Measurements from ENCODE around the gene AFG1L. TPM values are rescaled to one million over a fixed set of nuclear protein-coding genes. Genes with fewer than 3 reads are reported as not detected.

The AFG1L gene
- total and polyA plus RNA-seq, 4 donors: 2.7 to 2.8 (median 2.7) TPM

DNA sequence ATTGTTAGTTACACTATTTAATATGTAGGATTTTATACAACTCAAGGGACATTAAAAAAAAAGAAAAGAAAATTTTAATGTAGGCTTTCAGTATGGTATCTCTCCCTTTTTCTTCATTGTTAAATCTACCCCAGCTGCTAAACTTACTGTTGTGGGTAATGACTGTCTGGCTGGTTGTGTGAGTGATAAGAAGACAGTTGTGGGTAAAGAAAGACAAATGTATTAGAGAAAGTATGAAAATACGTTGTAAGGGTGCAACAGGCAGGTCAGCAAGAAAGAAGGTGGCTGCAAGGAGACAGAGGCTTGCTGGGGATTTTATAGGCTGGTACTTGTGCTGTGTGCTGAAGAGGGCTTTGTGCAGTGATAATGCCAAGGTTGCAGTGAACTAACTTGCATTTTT lies 174.5 kb downstream of the AFG1L start:
- no peak for DNase-seq (ENCODE audit: low spot score)
- no peaks in the 10 kb centered on the region for H3K27me3 ChIP-seq (ENCODE audit: control insufficient read depth in 4 of 4, insufficient read depth in 4 of 4, low read length in 3 of 4)
- 95% methylated on average over 1 of the region's 1 CpG for WGBS

DNA sequence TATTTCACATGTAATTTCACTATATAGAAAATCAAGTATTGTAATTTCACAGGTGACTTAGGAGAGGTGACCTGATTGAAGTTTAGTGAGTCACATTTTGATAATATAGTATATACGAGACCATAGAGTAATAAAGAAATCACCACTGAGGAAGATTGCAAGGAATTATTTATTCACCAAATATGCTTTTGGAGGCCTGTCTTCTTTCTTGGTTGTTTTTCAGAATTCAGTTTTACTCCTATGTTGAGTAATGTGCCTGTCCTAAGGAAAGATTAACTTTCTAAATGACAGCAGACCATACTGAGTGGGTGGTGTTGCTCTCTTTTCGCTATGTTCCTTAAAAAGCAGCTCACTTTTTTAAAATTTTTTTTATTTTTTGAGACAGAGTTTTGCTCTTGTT lies 178.3 kb downstream of the AFG1L start:
- no peaks in the 10 kb centered on the region for H3K4me1 ChIP-seq (ENCODE audit: control insufficient read depth in 4 of 4, insufficient read depth in 4 of 4, low read length in 3 of 4)
- TF ChIP-seq NR2F2 (IDR thresholded peaks at IDR 0.05) (no peak), HNF4A (conservative IDR thresholded peaks at IDR 0.05) (no peak), REST (IDR thresholded peaks at IDR 0.05) (no peak), TAF1 (conservative IDR thresholded peaks at IDR 0.05) (no peak), CTCF (IDR thresholded peaks at IDR 0.05; ENCODE audit: low read depth, low read length, missing input control) (no peak), JUND (IDR thresholded peaks at IDR 0.05) (no peak), SP1 (IDR thresholded peaks at IDR 0.05) (no peak), RAD21 (IDR thresholded peaks at IDR 0.05) (no peak), GABPA (IDR thresholded peaks at IDR 0.05 in 1 of 2, conservative IDR thresholded peaks at IDR 0.05 in 1 of 2) (no peak), FOXA1 (IDR thresholded peaks at IDR 0.05) (no peak), HNF4G (IDR thresholded peaks at IDR 0.05) (no peak)
- TF ChIP-seq, protein P1, sequence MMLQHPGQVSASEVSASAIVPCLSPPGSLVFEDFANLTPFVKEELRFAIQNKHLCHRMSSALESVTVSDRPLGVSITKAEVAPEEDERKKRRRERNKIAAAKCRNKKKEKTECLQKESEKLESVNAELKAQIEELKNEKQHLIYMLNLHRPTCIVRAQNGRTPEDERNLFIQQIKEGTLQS (IDR thresholded peaks at IDR 0.05): no peak
- TF ChIP-seq, protein P2, sequence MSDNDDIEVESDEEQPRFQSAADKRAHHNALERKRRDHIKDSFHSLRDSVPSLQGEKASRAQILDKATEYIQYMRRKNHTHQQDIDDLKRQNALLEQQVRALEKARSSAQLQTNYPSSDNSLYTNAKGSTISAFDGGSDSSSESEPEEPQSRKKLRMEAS (IDR thresholded peaks at IDR 0.05): no peak
- no peak for DNase-seq (ENCODE audit: low spot score)
- WGBS: 95% methylated on average over 2 of the region's 2 CpGs
- H3K27ac ChIP-seq (ENCODE audit: low read depth in 1 of 2, low read length in 2 of 2): no peak overlapping the region
- no peaks in the 10 kb centered on the region for H3K9me3 ChIP-seq (ENCODE audit: control insufficient read depth in 4 of 4, low read length in 3 of 4)
- no peaks in the 10 kb centered on the region for H3K27me3 ChIP-seq (ENCODE audit: control insufficient read depth in 4 of 4, insufficient read depth in 4 of 4, low read length in 3 of 4)
- no peak overlapping the region for H3K4me3 ChIP-seq (ENCODE audit: low read depth in 1 of 3, low read length in 3 of 3)
- no peaks in the 10 kb centered on the region for H3K36me3 ChIP-seq (ENCODE audit: control insufficient read depth in 4 of 4, insufficient read depth in 3 of 4, low read depth in 1 of 4, low read length in 3 of 4)
- no peak overlapping the region for H3K9ac ChIP-seq (ENCODE audit: low read depth in 1 of 2, low read length in 2 of 2)

More for the DNA sequence above, 174.5 kb downstream of the AFG1L start:
- Histone ChIP-seq H3K9ac (ENCODE audit: low read depth in 1 of 2, low read length in 2 of 2) (no peak overlapping the region), H3K4me3 (ENCODE audit: low read depth in 1 of 3, low read length in 3 of 3) (no peak overlapping the region), H3K4me1 (ENCODE audit: control insufficient read depth in 4 of 4, insufficient read depth in 4 of 4, low read length in 3 of 4) (peaks cover 0 to 4% (median 0%) of the 10 kb centered on the region in 4 donors), H3K9me3 (ENCODE audit: control insufficient read depth in 4 of 4, low read length in 3 of 4) (no peaks in the 10 kb centered on the region), H3K36me3 (ENCODE audit: control insufficient read depth in 4 of 4, insufficient read depth in 3 of 4, low read depth in 1 of 4, low read length in 3 of 4) (no peaks in the 10 kb centered on the region), H3K27ac (ENCODE audit: low read depth in 1 of 2, low read length in 2 of 2) (no peak overlapping the region)
- TF ChIP-seq EGR1 (IDR thresholded peaks at IDR 0.05; ENCODE audit: low read depth in 2 of 2) (no peak), RAD21 (IDR thresholded peaks at IDR 0.05) (no peak), FOXA1 (IDR thresholded peaks at IDR 0.05) (no peak), JUND (IDR thresholded peaks at IDR 0.05) (no peak), REST (IDR thresholded peaks at IDR 0.05) (no peak), FOXA2 (IDR thresholded peaks at IDR 0.05) (no peak), TAF1 (conservative IDR thresholded peaks at IDR 0.05) (no peak), RXRA (IDR thresholded peaks at IDR 0.05) (no peak)
- TF ChIP-seq, protein P1 (IDR thresholded peaks at IDR 0.05): no peak

Data from liver (tissue), 9 donors.